Activated CD4-positive, alpha-beta memory T cell treated with anti-CD3 and anti-CD28 coated beads, Interleukin-2, amount 10 ng/mL, durations not matched to agents 7 days and 5 days (primary cell): ENCODE measurements around the gene PLXNC1. TPM values are rescaled to one million over a fixed set of nuclear protein-coding genes. Genes with fewer than 3 reads are reported as not detected.
A peak's percentile ranks its signal among the peaks of the same experiment; 100 is the strongest.

ENCODE experiments used
- CTCF ChIA-PET: fragments of 350-600 bp; sonication (Branson Sonifier 250); formaldehyde crosslinking; loops from one replicate; lab custom pipeline; 2021; ENCODE audit warnings: antibody characterized with exemption, inconsistent platforms; lab: Charles Lee
- POLR2A ChIA-PET: fragments of 350-600 bp; sonication (Branson Sonifier 250); formaldehyde crosslinking; loops from one replicate; lab custom pipeline; 2021; ENCODE audit warnings: antibody characterized with exemption; lab: Charles Lee
- DNase-seq: peaks from one replicate; pipeline ENCODE4 v3.0.0-alpha.2; 2020
- H3K27ac Mint-ChIP-seq: one replicate; pipeline ENCODE4 v1.8.0; 2021; ENCODE audit warnings: mild to moderate bottlenecking, mixed read lengths
- H3K27me3 Mint-ChIP-seq: one replicate; pipeline ENCODE4 v1.8.0; 2021; ENCODE audit warnings: mixed read lengths
- H3K36me3 Mint-ChIP-seq: one replicate; pipeline ENCODE4 v1.8.0; 2021; ENCODE audit warnings: low read depth, mixed read lengths
- H3K4me1 Mint-ChIP-seq: one replicate; pipeline ENCODE4 v1.8.0; 2021; ENCODE audit warnings: mixed read lengths
- H3K4me3 Mint-ChIP-seq: one replicate; pipeline ENCODE4 v1.8.0; 2021; ENCODE audit warnings: mild to moderate bottlenecking, mixed read lengths
- H3K9me3 Mint-ChIP-seq: one replicate; pipeline ENCODE4 v1.8.0; 2021; ENCODE audit warnings: mixed read lengths
- total RNA-seq, 2 experiments: library from RNA; stranded (reverse); gene quantifications; one replicate each; pipeline ENCODE4 v1.2.3, GENCODE V29; 2021

PLXNC1 gene
- total RNA-seq, 2 experiments from 2014 or later = 27.0 to 27.1 TPM

DNA sequence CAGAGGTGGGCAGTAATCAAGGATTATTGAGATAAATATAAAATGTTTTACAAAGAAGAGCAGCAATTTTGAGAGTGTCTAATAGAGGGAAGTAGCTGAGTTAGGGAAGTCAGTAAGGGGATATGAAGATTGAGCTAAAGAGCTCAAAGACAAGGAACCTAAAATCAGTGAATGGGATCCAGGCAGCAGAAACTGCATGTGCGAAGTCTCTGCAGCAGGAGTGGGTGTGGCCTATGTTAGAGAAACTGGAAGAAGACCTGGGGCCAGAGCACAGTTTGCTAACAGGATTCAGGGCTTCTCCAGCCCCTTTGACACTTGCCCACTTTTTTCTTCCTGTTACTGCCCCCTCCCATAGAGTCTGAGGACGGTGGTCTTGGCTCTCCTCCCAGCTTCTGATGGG, 36.3 kb upstream of the PLXNC1 start:
- no peak overlapping the region for H3K4me3 Mint-ChIP-seq
- H3K9me3 Mint-ChIP-seq = no peaks in the 10 kb centered on the region
- POLR2A ChIA-PET = interaction anchor here (2.0 kb wide), 1 partner anchor 10 kb away, joined by 7 read pairs; no protein-coding TSS in a partner anchor
- H3K27me3 Mint-ChIP-seq = peaks cover 2% of the 10 kb centered on the region
- H3K36me3 Mint-ChIP-seq = no peaks in the 10 kb centered on the region
- peaks cover 12% of the 10 kb centered on the region for H3K4me1 Mint-ChIP-seq
- no peak for DNase-seq
- CTCF ChIA-PET = interaction anchor here (2.4 kb wide), 1 partner anchor 11 kb away, joined by 30 read pairs; no protein-coding TSS in a partner anchor
- no peak overlapping the region for H3K27ac Mint-ChIP-seq

DNA sequence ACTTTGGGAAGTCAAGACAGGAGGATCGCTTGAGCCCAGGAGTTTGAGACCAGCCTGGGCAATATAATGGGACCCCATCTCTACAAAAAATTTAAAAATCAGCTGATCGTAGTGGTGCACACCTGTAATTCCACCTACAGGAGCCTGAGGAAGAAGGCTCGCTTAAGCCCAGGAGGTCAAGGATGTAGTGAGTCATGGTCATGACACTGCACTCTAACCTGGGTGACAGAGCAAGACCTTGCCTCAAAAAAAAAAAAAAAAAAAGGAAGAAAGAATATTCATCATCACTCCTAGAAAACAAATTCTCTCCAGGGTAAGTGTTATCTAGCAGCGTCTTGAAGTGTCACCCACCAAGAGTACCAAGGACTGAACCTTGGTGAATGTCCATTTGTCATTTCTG, 34.2 kb upstream of the PLXNC1 start:
- H3K27me3 Mint-ChIP-seq = peaks cover 2% of the 10 kb centered on the region
- no peak overlapping the region for H3K4me3 Mint-ChIP-seq
- CTCF ChIA-PET = no interaction called here
- DNase-seq = no peak
- H3K36me3 Mint-ChIP-seq = no peaks in the 10 kb centered on the region
- no peaks in the 10 kb centered on the region for H3K9me3 Mint-ChIP-seq
- POLR2A ChIA-PET = no interaction called here
- peaks cover 5% of the 10 kb centered on the region for H3K4me1 Mint-ChIP-seq
- no peak overlapping the region for H3K27ac Mint-ChIP-seq

DNA sequence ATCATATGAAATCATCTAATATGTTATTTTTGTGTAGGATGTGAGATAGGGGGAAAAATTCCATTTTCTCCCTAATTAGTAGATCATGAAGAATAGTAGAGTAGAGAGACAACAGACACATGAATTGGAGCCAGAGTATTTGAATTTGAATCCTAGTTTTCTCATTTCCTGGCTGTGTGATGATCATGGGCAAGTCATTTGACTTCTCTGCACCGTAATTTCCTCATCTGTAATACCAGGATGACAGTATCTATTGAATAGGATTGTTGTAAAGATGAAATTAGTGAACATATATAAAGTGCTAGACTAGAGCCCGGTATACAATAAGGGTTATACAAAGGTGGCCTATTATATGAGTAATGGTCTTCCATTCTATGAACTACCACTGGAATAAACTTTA, 32.2 kb upstream of the PLXNC1 start:
- H3K9me3 Mint-ChIP-seq = no peaks in the 10 kb centered on the region
- no peak overlapping the region for H3K27ac Mint-ChIP-seq
- H3K36me3 Mint-ChIP-seq = no peaks in the 10 kb centered on the region
- no peaks in the 10 kb centered on the region for H3K4me1 Mint-ChIP-seq
- no peak overlapping the region for H3K4me3 Mint-ChIP-seq
- ChIA-PET CTCF (no interaction called here), POLR2A (no interaction called here)
- no peak for DNase-seq
- H3K27me3 Mint-ChIP-seq = peaks cover 2% of the 10 kb centered on the region

DNA sequence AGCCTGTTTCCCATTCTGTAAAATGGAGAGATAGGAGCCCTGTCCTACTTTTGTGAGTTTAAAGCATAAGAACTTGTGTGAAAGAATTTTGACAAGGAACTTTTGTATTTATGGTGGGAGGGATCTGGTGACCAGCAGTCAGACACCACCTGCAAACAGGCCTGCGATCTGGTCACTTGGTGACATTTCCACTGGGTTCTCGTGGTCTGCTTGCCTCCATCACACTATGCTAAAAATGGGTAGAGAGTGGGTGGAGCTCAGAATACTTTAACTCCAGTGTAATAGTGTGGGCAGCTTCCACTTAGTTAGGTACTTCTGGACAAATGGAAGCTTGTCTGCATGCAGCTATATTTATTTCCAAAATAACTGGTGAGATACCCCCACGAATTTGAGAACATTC, 26.5 kb upstream of the PLXNC1 start:
- no peak for DNase-seq
- Mint-ChIP-seq H3K36me3 (peaks cover 3% of the 10 kb centered on the region), H3K27ac (no peak overlapping the region), H3K4me3 (no peak overlapping the region), H3K4me1 (peaks cover 46% of the 10 kb centered on the region), H3K27me3 (no peaks in the 10 kb centered on the region), H3K9me3 (peaks cover 2% of the 10 kb centered on the region)
- ChIA-PET CTCF (interaction anchor here (0.9 to 5.8 kb wide), 3 partner anchors 12 to 27 kb away, joined by 3 to 59 read pairs (median 3); no protein-coding TSS in a partner anchor), POLR2A (no interaction called here)

DNA sequence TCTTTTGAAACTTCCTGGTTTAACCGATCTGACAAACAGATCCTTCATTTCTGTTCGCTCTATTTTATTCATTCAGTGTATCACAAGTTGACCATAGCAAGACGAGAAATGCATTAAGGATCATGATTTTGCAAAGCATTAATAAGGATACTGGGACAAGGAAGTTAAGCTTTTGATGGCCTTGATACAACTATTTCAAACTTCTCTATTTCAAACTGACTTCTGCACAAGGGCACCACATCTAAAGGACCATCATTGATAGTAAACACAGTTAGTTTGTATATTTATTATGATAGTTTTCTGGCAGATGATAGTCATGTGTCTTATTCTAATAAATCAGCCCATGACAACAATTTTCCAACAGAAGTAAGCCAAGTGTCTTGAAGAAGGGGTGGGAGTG, 25.8 kb upstream of the PLXNC1 start:
- peaks cover 1% of the 10 kb centered on the region for H3K27me3 Mint-ChIP-seq
- peaks cover 3% of the 10 kb centered on the region for H3K9me3 Mint-ChIP-seq
- H3K4me1 Mint-ChIP-seq = peaks cover 53% of the 10 kb centered on the region
- DNase-seq = no peak
- POLR2A ChIA-PET = interaction anchor here (1.1 kb wide), 1 partner anchor 271 kb away, joined by 3 read pairs; no protein-coding TSS in a partner anchor
- peak overlapping the region; percentile 97 for H3K27ac Mint-ChIP-seq
- no peak overlapping the region for H3K4me3 Mint-ChIP-seq
- CTCF ChIA-PET = interaction anchor here (1.4 to 5.8 kb wide), 2 partner anchors 21 to 27 kb away, joined by 3 to 59 read pairs; no protein-coding TSS in a partner anchor
- H3K36me3 Mint-ChIP-seq = peaks cover 3% of the 10 kb centered on the region

DNA sequence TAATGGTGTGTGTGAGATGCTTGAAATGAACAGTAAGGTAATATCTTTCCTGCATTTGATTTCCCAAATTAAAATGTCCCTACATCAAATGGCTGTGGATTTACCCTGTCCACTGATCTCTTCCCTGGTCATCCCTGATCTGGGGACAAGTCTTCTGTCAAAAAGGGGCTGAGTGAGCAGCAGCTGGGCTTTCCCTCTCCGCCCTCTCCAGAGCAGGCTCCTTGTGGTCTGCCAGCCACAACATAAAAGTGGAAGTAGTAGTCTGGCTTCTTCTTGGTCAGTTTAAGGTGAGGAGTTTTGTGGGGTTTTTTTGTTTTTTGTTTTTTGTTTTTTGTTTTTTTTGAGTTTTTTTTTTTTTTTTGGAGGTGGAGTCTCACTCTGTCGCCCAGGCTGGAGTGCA, 25.2 kb upstream of the PLXNC1 start:
- POLR2A ChIA-PET = interaction anchor here (0.9 to 1.6 kb wide), 4 partner anchors 21 to 272 kb away, joined by 3 to 12 read pairs (median 6); no protein-coding TSS in a partner anchor
- no peak overlapping the region for H3K4me3 Mint-ChIP-seq

DNA sequence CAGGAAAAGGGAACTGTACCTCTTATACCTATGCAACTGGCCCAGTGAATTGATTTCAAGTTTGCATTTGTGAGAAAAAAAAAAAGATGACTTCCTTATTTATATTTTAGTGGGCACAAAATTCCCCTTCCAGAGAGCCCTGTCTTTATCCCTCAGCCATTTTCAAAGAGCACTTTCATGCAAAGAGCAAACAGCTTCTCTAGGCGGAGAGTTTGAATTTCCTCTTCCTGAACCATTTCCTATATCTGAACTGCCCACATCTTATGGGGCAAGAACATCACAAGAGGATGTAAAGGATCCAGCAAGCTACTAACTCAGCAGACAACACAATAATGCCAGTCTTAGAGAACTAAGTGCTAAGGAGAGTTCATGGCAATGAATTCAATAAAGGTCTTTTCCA, 22.3 kb upstream of the PLXNC1 start:
- Mint-ChIP-seq H3K4me1 (peaks cover 59% of the 10 kb centered on the region), H3K9me3 (peaks cover 15% of the 10 kb centered on the region), H3K27me3 (peaks cover 16% of the 10 kb centered on the region), H3K36me3 (peaks cover 6% of the 10 kb centered on the region), H3K27ac (peak overlapping the region; percentile 43), H3K4me3 (peak overlapping the region; percentile 20)
- ChIA-PET CTCF (interaction anchor here (0.6 to 5.8 kb wide), 6 partner anchors 9 to 621 kb away, joined by 3 to 59 read pairs (median 4); no protein-coding TSS in a partner anchor), POLR2A (interaction anchor here (0.9 to 2.6 kb wide), 4 partner anchors 22 to 82 kb away, joined by 3 to 9 read pairs (median 4); partner anchors contain the start of gene PLXNC1)
- no peak for DNase-seq

More for the DNA sequence above, 25.2 kb upstream of the PLXNC1 start:
- peaks cover 57% of the 10 kb centered on the region for H3K4me1 Mint-ChIP-seq
- CTCF ChIA-PET = interaction anchor here (0.7 to 5.8 kb wide), 5 partner anchors 11 to 144 kb away, joined by 3 to 59 read pairs (median 5); no protein-coding TSS in a partner anchor
- peaks cover 6% of the 10 kb centered on the region for H3K27me3 Mint-ChIP-seq
- H3K27ac Mint-ChIP-seq = peak overlapping the region; percentile 97
- peaks cover 8% of the 10 kb centered on the region for H3K9me3 Mint-ChIP-seq
- no peak for DNase-seq
- peaks cover 3% of the 10 kb centered on the region for H3K36me3 Mint-ChIP-seq

DNA sequence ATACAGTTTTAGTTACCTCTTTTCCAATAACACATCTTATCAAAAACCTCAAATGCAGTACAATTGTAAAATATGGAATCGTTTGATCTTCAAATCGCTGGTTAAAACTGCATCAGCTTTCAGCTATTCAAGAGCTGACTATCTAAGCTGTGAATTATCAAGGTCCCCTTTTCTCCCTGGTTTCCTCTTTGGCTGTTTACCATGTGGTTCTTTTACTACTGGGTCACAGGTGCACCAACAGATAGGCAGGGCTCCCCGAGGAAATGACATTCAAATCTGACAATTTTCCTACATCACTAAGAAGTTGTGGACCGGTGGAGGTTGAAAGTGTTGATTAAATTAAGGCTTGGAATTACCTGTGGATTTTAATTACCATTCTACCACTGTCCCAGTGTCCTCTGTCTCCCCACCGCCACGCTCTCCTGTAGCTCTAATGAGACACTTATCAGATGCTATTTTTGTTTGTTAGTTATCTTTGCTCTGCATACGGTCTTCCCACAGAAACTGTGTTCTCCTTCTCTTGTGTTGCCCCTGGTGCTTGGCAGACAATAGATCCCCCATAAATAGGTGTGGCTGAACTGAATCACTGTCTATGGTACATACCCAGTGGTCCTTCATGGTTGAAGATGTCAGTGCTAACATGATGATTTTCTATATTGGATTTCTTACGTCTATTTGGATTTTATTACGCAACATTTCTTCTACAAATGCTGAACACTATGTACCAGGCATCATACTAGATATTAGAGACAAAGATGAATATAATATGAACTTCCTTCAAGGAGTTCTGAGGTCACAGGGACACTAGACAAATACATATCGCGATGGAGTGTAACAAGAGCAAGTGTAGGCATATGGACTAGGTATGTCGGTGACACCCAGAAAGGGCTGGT, 20.9 kb upstream of the PLXNC1 start:
- Mint-ChIP-seq H3K9me3 (peaks cover 15% of the 10 kb centered on the region), H3K27me3 (peaks cover 21% of the 10 kb centered on the region), H3K4me3 (no peak overlapping the region), H3K4me1 (peaks cover 53% of the 10 kb centered on the region), H3K36me3 (peaks cover 6% of the 10 kb centered on the region), H3K27ac (no peak overlapping the region)
- CTCF ChIA-PET = interaction anchor here (5.8 kb wide), 1 partner anchor 26 kb away, joined by 59 read pairs; no protein-coding TSS in a partner anchor
- no peak for DNase-seq
- POLR2A ChIA-PET = interaction anchor here (0.9 to 2.6 kb wide), 2 partner anchors 78 to 81 kb away, joined by 3 to 9 read pairs; no protein-coding TSS in a partner anchor

DNA sequence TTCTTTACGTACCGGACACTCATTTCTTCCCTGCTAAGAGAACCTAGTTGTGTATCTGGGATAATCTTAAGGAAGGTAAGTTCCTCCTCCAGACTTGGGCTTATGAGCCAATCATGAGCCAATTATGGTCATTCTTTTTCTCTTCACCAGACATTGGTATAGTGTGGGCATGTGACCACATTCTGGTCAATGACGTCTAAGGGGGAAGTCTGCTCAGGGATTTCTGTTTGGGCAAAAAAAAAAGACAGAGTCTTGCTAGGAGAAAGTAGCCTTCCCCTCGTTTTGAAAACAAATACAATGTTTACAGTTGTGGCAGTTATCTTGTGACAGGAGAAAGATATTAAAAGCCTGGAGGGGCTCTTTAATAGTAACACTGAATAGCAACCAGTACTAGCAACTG, 20.1 kb upstream of the PLXNC1 start:
- Mint-ChIP-seq H3K9me3 (peaks cover 15% of the 10 kb centered on the region), H3K36me3 (peaks cover 6% of the 10 kb centered on the region), H3K27ac (no peak overlapping the region), H3K4me1 (peaks cover 45% of the 10 kb centered on the region), H3K4me3 (no peak overlapping the region), H3K27me3 (peaks cover 23% of the 10 kb centered on the region)
- no peak for DNase-seq
- CTCF ChIA-PET = interaction anchor here (1.0 kb wide), 1 partner anchor 21 kb away, joined by 4 read pairs; no protein-coding TSS in a partner anchor
- POLR2A ChIA-PET = no interaction called here

DNA sequence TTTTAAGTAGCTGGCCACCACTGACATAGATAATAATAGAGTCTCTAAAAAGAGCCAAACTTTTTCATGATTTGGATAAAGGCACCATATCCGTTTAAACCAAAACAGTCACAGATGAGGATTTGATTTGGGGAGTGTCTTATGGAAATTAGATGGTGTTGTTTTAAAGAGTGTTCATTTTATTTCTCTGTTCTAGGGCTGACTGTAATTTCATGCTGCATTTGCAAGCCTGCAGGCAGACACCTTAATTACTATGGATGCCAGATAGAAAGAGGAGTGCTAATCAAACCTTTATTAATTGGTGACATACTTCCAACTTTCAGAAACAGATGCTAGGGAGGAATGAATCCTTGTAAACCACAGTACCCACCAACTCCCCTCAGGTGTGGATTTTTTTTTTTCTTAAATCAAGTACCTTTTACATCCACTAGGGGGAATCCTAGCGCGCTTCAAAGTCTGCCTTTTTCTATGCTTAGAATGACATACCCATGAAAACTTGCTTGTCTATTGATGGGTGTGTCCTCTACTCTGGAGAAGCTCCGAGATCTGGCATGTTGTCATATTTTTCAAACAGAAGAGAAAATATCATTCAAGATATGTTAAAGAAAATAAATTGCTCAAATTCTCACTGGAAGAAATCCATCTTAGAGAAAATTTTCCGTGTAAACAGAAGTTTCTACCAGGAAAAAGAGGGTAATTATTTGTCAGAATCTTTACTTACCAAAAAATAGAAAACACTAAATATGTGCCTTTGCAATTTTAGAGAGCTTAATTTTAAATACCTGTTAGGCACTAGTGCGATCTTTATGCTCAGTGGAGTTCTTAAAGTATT, 14.2 kb upstream of the PLXNC1 start:
- ChIA-PET POLR2A (interaction anchor here (1.1 to 1.6 kb wide), 4 partner anchors 10 to 171 kb away, joined by 3 to 4 read pairs (median 3); partner anchors contain the start of gene PLXNC1), CTCF (interaction anchor here (0.6 to 3.0 kb wide), 31 partner anchors 8 to 630 kb away, joined by 3 to 29 read pairs (median 3); partner anchors contain the start of gene CEP83)
- Mint-ChIP-seq H3K27ac (no peak overlapping the region), H3K9me3 (peaks cover 6% of the 10 kb centered on the region), H3K36me3 (peaks cover 3% of the 10 kb centered on the region), H3K27me3 (peaks cover 11% of the 10 kb centered on the region), H3K4me1 (peaks cover 9% of the 10 kb centered on the region), H3K4me3 (no peak overlapping the region)
- DNase-seq = peak; percentile 35

DNA sequence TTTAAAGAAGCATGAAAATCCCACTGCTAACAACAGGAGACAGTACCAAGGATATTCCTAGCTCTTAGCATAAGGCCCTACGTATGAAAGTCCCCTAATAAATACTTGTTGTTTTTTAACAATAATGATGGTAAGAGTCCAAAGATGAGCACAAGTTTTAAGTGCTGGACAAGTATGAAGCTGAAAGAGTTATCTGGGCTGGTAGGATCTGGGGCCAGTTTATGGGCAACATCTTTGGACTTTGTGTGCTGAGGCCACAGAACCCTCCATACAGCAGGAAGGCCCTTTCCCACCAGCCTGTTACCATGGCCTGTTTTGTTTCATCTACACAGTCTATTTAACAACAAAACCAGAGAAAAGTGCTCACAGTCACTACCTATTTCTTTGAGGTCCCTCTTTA, 12.5 kb upstream of the PLXNC1 start:
- DNase-seq = no peak
- no peak overlapping the region for H3K27ac Mint-ChIP-seq
- ChIA-PET POLR2A (no interaction called here), CTCF (interaction anchor here (1.8 to 2.6 kb wide), 5 partner anchors 14 to 398 kb away, joined by 5 to 18 read pairs (median 7); no protein-coding TSS in a partner anchor)
- peaks cover 9% of the 10 kb centered on the region for H3K4me1 Mint-ChIP-seq
- H3K27me3 Mint-ChIP-seq = peaks cover 8% of the 10 kb centered on the region
- no peaks in the 10 kb centered on the region for H3K36me3 Mint-ChIP-seq
- no peaks in the 10 kb centered on the region for H3K9me3 Mint-ChIP-seq
- no peak overlapping the region for H3K4me3 Mint-ChIP-seq

DNA sequence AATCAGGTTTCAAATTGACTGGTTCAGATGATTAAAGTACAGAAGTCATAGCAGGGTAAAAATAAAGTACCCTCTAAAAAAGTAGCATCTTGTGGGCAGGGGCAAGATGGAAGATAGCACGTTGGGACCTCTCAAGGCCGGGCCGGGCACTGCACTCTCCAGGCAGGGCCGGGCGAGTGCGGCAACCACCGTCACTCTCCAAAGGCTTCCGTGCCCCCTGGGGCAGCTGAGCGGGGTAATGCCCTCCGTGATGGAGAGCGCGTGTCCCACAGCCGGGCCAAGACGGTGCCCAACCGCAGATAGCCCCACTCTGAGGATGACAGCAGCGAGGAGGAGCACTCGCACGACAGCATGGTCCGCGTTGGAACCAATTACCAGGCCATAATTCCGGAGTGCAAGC, 8.6 kb upstream of the PLXNC1 start:
- Mint-ChIP-seq H3K27me3 (peaks cover 7% of the 10 kb centered on the region), H3K9me3 (no peaks in the 10 kb centered on the region), H3K4me3 (no peak overlapping the region), H3K36me3 (no peaks in the 10 kb centered on the region), H3K27ac (no peak overlapping the region), H3K4me1 (peaks cover 4% of the 10 kb centered on the region)
- DNase-seq = no peak
- ChIA-PET POLR2A (no interaction called here), CTCF (no interaction called here)
